Measurements from ENCODE around the gene IGSF10. TPM values are rescaled to one million over a fixed set of nuclear protein-coding genes. Genes with fewer than 3 reads are reported as not detected.

The IGSF10 gene
- total and polyA plus RNA-seq, 10 of the 15 experiments (the other 5 are each of a cell fraction or from before 2014, with no cell fraction given), result under 0.01 to 0.18 (median 0.03) TPM; not detected in 2

DNA sequence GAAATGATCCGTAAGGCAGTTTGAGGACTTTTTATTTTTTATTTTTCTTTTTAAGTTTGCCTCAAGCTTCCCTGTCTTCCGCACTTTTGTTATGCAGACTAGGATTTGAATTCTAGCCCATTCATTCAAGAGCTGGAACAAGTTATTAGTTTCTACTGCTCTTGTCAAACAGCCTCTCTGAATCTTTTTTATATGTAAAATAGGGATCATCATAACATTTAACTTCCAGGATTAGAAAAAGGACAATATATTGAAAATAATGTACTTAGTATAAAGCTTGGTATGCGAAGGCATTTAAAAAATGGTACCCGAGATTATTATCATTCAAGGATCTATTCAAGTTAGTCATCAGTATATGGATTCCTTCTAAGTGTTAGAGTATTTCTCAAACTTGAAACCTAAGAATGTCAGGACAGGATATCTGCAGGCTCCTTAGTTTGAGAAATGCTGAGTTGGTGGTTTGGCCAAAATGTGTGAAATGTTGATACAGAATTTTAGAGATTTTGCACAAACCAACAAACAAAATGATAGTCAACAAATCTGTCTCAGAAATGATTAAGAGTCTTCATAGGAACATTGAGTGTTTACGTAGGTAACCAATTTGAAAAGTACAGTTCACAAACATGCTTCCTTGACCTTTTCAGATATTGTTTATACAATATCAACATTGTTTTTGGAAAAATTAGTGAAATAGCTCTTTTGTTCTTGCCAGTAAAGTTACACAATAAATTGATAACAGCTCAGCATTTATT lies 40.5 kb upstream of the IGSF10 start:
- H3K9ac ChIP-seq (ENCODE audit: control insufficient read depth, insufficient read depth, low read length), result no peak overlapping the region
- 46% methylated on average over 5 of the region's 5 CpGs for WGBS (ENCODE audit: insufficient coverage, insufficient replicate concordance, low lambda C conversion rate, missing lambda C conversion rate)
- ChIA-PET POLR2A (no interaction called here), RAD21 (ENCODE audit: unreplicated experiment) (no interaction called here), SMC1A (ENCODE audit: uncharacterized antibody, unreplicated experiment) (no interaction called here), CTCF (interaction anchor here (1.0 kb wide), 1 partner anchor 32 kb away, joined by 3 read pairs; no protein-coding TSS in a partner anchor)
- H3K79me2 ChIP-seq (ENCODE audit: control insufficient read depth, insufficient read depth, low read length), result no peaks in the 10 kb centered on the region
- BruUV-seq (replicated peaks), result no TSS peak
- DNase-seq (ENCODE audit: low read depth, low spot score) (no peak), FAIRE-seq (no peak), ATAC-seq (no peak)
- no peak overlapping the region for H3K27ac ChIP-seq (ENCODE audit: control insufficient read depth, insufficient read depth)
- H3K4me1 ChIP-seq (ENCODE audit: control insufficient read depth, insufficient read depth, low read length), result no peaks in the 10 kb centered on the region
- no peaks in the 10 kb centered on the region for H3K27me3 ChIP-seq (replicated peaks in 1 of 2; ENCODE audit: control insufficient read depth in 2 of 2, insufficient read depth in 2 of 2, low read length in 1 of 2)
- no peak overlapping the region for H3K4me2 ChIP-seq (ENCODE audit: control insufficient read depth, insufficient read depth)
- H3K9me3 ChIP-seq (replicated peaks; ENCODE audit: control insufficient read depth, insufficient read depth, low read length), result no peaks in the 10 kb centered on the region
- H2AFZ ChIP-seq (ENCODE audit: control insufficient read depth, low read depth, low read length), result no peak overlapping the region
- in situ Hi-C loops (cut with MboI), result no loop called here
- intact Hi-C loops (cut with micrococcal nuclease; ENCODE audit: unreplicated experiment), result no loop called here
- TF ChIP-seq, protein P1, sequence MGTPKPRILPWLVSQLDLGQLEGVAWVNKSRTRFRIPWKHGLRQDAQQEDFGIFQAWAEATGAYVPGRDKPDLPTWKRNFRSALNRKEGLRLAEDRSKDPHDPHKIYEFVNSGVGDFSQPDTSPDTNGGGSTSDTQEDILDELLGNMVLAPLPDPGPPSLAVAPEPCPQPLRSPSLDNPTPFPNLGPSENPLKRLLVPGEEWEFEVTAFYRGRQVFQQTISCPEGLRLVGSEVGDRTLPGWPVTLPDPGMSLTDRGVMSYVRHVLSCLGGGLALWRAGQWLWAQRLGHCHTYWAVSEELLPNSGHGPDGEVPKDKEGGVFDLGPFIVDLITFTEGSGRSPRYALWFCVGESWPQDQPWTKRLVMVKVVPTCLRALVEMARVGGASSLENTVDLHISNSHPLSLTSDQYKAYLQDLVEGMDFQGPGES (IDR thresholded peaks at IDR 0.05), result no peak
- TF ChIP-seq ETV6 (conservative IDR thresholded peaks at IDR 0.05 in 1 of 2, IDR thresholded peaks at IDR 0.05 in 1 of 2; ENCODE audit: borderline replicate concordance in 1 of 2, low read depth in 1 of 2) (no peak), CHD1 (IDR thresholded peaks at IDR 0.05; ENCODE audit: low read depth, low read length) (no peak), STAT3 (IDR thresholded peaks at IDR 0.05; ENCODE audit: low read depth, low read length) (no peak), RBBP5 (conservative IDR thresholded peaks at IDR 0.05) (no peak), BHLHE40 (IDR thresholded peaks at IDR 0.05; ENCODE audit: borderline replicate concordance in 1 of 2, low read depth in 2 of 2, low read length in 1 of 2) (no peak), MYC (IDR thresholded peaks at IDR 0.05; ENCODE audit: insufficient read depth, insufficient read length, insufficient replicate concordance, low read length, severe bottlenecking) (no peak), SUZ12 (IDR thresholded peaks at IDR 0.05; ENCODE audit: unreplicated experiment) (no peak), CREM (IDR thresholded peaks at IDR 0.05; ENCODE audit: low read depth) (no peak), RCOR1 (conservative IDR thresholded peaks at IDR 0.05; ENCODE audit: low read depth, low read length) (no peak)
- TF ChIP-seq, protein P2, sequence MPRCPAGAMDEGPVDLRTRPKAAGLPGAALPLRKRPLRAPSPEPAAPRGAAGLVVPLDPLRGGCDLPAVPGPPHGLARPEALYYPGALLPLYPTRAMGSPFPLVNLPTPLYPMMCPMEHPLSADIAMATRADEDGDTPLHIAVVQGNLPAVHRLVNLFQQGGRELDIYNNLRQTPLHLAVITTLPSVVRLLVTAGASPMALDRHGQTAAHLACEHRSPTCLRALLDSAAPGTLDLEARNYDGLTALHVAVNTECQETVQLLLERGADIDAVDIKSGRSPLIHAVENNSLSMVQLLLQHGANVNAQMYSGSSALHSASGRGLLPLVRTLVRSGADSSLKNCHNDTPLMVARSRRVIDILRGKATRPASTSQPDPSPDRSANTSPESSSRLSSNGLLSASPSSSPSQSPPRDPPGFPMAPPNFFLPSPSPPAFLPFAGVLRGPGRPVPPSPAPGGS (IDR thresholded peaks at IDR 0.05; ENCODE audit: borderline replicate concordance, insufficient read depth, low read depth, low read length, poor library complexity, severe bottlenecking), result no peak
- TF ChIP-seq, protein P3, sequence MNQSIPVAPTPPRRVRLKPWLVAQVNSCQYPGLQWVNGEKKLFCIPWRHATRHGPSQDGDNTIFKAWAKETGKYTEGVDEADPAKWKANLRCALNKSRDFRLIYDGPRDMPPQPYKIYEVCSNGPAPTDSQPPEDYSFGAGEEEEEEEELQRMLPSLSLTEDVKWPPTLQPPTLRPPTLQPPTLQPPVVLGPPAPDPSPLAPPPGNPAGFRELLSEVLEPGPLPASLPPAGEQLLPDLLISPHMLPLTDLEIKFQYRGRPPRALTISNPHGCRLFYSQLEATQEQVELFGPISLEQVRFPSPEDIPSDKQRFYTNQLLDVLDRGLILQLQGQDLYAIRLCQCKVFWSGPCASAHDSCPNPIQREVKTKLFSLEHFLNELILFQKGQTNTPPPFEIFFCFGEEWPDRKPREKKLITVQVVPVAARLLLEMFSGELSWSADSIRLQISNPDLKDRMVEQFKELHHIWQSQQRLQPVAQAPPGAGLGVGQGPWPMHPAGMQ (IDR thresholded peaks at IDR 0.05; ENCODE audit: borderline replicate concordance), result no peak
- H3K36me3 ChIP-seq (ENCODE audit: control insufficient read depth in 2 of 2, insufficient read depth in 2 of 2, low read length in 1 of 2), result no peaks in the 10 kb centered on the region
- no peaks in the 10 kb centered on the region for H4K20me1 ChIP-seq (ENCODE audit: control insufficient read depth, insufficient read depth)
- no peak overlapping the region for H3K4me3 ChIP-seq
